ENCODE measurements around the gene ATF4.
"Not testable (repeated sequence)": the region's sequence is repeated elsewhere in the genome, so short reads cannot be mapped to it uniquely, and the experiment has no call there.

Gene ATF4

DNA sequence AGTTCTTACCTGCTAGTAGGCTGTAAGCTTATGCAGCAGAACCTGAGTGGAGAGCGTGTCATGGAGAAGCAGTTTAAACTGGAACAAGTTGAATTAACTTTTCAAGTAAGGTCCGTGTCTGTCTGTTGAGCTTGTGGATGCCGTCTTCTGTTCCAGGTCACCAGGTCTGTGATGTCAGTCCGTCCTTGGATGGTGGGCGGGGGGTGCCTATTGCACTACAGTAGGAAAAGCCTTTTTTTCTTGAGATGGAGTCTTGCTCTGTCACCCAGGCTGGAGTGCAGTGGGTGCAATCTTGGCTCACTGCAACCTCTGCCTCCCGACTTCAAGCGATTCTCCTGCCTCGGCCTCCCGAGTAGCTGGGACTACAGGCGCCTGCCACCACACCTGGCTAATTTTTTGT, 13.3 kb upstream of the ATF4 start:
- not testable (repeated sequence) for FAIRE-seq; DNase-seq (ENCODE audit: extremely low spot score, insufficient read length, low read depth)

DNA sequence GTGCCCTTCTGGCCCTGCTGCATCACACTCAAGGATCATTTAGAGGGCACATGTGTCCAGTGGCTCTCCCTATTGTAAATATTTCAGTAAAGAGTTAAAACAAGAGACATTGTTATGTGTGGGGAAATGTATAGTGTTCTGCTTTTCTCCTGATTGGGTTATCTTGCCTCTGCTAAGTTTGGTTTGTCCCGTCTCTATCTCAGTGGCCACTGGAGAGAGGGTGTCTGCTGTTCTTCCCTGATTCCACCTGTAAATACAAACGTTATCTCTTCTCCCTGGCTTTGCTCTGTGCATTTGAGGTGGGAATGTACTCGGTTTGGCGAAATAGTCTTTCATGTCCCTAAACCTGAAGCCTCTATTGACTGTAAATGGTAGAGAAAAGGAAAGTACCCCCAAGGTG, 12.0 kb upstream of the ATF4 start:
- DNase-seq (ENCODE audit: extremely low spot score, insufficient read length, low read depth), result no peak
- FAIRE-seq, result no peak

DNA sequence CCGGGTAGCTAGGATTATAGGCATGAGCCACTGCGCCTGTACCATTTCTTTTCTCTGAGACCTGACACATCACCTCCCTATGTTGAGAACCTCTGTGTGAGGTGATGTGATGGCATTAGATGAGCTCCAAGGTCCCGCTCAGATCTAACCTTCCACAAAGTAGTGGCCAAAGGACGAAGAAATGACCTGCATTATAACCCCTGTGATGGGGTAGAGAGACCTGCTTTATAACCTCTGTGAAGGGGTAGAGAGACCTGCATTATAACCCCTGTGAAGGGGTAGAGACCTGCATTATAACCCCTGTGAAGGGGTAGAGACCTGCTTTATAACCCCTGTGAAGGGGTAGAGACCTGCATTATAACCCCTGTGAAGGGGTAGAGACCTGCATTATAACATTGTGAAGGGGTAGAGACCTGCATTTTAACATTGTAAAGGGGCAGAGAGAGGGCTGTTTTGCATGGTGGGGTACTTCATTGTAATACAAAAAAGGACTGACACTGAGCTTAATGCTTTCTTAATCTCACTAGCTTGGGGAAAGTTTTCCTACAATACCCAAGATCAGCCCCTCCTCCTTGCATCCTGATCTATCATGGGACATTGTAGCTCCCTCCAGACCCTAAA, 9.7 kb upstream of the ATF4 start:
- no peak for DNase-seq (ENCODE audit: extremely low spot score, insufficient read length, low read depth)
- FAIRE-seq, result no peak

DNA sequence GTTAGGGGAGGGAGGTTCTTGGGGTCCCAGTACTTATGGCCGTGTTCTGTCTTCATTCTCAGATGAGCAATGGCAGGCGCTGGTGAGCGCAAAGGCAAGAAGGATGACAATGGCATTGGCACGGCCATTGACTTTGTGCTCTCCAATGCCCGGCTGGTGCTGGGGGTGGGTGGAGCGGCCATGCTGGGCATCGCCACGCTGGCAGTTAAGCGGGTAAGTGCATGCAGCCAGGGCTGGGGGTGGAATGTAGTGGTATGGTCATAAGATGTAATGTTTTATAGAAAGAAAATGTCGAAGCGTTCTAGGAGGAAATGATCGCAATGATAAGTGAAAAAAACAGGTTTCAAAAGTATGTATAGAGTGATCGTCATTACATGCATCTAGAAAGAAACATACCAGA, 9.1 kb upstream of the ATF4 start:
- no peak for FAIRE-seq

DNA sequence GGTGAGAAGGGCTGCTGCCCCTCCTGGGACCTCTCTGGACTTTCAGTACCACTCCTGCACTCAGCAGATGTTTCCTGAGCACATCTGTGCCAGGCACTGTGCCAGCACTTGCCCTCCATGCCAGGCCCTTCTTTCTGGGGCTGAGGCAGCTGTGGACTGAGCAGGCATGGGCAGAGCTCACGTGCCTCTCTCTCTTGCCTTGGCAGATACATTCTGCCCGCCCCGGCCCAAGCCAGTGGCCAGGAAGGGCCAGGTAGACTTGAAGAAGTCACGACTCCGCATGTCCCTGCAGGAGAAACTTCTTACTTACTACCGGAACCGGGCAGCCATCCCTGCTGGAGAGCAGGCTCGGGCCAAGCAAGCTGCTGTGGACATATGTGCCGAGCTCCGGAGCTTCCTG, 8.3 kb upstream of the ATF4 start:
- no peak for FAIRE-seq

More for the DNA sequence above, 9.1 kb upstream of the ATF4 start:
- DNase-seq (ENCODE audit: extremely low spot score, insufficient read length, low read depth), result no peak

DNA sequence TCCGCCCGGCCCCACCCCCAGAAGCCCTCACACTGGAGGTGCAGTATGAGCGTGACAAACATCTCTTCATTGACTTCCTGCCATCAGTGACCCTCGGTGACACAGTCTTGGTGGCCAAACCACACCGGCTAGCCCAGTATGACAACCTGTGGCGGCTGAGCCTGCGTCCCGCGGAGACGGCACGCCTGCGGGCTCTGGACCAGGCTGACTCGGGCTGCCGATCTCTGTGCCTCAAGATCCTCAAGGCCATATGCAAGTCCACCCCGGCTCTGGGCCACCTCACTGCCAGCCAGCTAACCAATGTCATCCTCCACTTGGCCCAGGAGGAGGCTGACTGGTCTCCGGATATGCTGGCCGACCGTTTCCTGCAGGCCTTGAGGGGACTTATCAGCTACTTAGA, 6.6 kb upstream of the ATF4 start:
- DNase-seq (ENCODE audit: extremely low spot score, insufficient read length, low read depth) (no peak), FAIRE-seq (no peak)

More for the DNA sequence above, 8.3 kb upstream of the ATF4 start:
- no peak for DNase-seq (ENCODE audit: extremely low spot score, insufficient read length, low read depth)

DNA sequence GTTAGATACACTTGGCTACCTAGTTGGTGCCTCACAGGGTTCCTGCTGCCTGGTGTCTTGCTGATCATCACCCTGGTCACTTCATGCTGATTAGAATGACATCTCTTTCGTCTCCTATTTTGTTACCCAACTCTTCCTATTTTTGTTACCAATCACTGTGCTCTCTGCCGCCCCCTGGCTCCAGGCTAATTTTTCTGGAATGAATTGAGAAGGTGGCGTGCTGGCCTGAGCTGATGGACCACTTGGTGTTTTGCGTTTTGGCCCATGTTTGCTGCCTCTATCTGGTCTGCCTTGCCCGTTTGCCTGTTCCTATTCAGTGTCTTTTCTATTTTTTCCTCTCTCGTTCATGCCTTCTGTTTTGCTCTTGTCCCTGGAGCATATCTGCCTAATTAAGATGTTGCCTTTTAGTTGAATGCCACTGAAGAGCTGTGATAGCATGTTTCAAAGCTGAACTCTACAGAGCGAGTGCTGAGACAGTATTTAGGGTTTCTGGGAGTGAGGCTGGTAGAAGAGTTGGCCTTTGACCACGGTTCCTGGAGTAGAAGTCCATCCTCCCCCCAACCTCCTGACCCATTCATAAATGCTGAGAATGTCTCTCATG, 5.9 kb upstream of the ATF4 start:
- no peak for FAIRE-seq
- DNase-seq (ENCODE audit: extremely low spot score, insufficient read length, low read depth), result no peak

DNA sequence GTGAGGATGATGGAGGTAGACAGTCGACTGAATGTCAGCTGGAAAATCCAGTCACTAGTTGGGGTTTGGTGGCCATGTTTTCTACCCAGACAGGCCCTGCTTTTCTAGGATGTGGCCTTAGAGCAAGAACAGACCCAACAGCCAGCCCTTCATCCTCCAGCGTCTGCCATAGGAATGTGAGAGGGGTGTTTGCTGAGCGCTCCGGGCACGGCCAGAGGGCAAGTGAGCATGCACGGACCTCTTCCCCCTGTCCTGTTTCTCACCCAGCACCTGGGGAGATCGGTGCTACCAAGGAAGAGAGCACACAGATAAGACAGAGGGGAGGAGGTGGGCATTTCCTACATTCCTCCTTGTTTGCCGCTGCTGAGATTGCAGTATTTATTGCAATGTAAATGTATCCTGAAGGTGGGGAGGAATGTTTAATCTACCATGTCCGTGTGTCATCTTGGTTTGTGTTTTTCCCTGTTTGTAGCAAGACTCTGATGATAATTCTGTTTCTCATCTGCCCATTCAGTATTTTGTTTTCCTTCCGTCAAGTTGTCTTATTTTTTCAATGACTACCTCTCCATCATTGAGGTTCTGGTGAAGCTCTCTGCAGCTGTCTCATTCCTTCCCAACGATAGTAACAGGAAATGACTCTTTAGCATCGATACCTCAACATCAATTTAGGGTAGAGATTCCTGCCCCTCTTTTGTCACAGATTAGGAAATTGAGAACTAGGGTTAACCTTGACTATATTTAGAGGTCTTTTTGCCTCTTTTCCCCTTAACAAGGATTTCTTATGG, 4.9 kb upstream of the ATF4 start:
- FAIRE-seq, result no peak
- DNase-seq (ENCODE audit: extremely low spot score, insufficient read length, low read depth), result no peak

DNA sequence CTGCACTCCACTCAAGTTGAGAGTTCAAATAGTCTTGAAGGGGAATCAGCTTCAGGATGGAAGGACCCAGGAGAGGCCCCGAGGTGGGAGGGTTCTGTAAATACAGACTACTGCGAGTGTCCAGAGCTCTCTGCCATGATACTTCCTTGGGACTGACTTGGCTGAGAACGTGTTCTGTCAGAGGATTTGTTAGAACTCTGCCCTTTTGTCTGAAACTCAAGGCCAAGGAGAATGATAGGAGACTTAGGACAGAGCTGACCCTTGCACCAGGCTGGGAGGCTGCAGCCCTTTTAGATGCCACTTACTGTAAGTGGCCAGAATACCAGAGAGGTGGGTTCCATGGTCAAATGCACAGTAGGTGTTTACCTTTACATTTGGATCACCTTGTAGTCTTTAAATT, 2.9 kb upstream of the ATF4 start:
- DNase-seq (ENCODE audit: extremely low spot score, insufficient read length, low read depth), result no peak
- FAIRE-seq, result no peak

DNA sequence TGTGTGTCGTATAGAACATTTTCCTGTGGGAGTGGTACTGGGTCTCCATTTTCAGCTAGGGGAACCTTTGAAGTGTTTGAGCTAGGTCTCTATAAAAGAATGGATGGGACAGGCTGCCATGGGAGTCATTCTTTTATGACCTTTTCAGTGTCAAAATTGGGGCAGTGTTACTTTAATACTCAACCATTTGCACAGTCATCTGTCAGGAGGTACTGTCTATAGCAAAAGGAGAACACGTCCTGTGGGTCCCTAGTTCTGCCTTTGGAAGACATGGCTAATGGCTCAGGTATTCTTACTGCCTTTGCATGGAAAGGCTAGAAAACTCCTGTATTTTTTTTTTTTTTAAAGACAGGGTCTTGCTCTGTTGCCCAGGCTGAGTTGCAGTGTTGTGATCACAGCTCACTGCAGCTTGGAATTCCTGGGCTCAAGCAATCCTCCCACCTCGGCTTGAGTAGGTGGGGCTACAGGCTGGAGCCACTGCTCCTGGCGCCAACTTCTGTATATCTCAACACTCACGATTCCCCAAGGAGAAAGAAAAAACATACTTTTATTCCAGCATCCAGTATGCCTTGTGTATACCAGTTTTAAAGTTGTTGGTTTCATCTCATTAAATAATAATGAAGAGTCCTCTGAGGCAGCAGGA, 2.1 kb upstream of the ATF4 start:
- DNase-seq (ENCODE audit: extremely low spot score, insufficient read length, low read depth) (no peak), FAIRE-seq (no peak)

DNA sequence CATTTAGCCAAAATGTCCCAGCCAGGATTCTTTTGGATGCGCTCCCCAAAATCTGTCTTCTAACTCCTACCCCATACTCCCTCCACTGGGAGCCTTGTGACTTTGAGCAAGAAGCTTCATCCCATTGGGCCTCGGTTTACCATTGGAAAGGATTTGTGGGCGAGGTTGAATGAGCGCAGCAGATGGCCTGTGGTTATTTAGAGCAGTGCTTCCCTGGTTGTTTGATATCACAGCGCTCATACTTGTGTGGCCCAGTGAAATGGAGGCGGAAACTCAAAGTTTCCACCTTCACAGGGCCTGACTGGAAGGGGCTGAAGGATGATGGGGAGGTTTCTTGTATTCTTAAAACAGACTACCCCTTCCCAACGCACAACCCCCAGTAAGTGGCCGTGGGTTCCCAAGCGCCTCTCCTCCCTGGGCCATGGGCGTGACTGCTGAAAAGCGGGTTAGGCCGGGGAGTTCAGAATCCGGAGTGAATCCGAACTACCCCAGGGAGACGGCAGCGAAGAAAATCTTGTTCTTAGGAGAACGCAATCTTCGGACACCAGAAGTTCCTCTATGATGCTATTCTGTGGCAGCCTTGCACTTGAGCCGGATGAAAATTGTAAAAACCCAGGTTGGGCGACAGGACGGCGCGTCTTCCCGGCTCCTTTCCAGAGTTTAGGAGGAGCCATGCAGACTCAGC, 1.2 kb upstream of the ATF4 start:
- FAIRE-seq (no peak), DNase-seq (ENCODE audit: extremely low spot score, insufficient read length, low read depth) (no peak)

DNA sequence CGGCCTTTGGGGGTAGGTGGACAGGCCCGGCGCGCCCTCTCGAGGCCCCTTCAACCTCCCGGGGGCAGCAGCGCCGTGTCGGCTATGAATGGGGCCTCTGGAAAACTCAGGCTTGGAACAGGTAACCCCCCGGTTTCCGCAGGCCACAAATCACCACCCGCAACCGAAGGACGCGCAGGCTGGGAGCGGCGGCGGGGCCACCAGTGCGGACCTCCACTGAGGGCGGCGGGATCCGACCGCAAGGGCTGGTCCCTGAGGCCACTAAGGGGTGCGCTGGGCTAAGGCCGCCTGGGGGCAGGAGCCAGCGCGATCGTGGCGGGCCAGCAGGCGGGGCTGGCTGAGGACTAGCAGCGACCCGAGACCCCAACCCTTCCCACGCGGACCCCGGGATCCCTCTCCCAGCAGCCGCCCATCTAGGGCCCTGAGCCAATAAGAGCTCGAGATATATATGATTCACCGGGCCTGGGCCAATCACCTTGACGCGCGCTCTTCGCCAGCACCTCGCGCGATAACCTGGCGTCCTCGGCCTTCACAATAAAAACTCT, 609 bp upstream of the ATF4 start:
- FAIRE-seq (peak; percentile 99), DNase-seq (ENCODE audit: extremely low spot score, insufficient read length, low read depth) (peak; percentile 95)

DNA sequence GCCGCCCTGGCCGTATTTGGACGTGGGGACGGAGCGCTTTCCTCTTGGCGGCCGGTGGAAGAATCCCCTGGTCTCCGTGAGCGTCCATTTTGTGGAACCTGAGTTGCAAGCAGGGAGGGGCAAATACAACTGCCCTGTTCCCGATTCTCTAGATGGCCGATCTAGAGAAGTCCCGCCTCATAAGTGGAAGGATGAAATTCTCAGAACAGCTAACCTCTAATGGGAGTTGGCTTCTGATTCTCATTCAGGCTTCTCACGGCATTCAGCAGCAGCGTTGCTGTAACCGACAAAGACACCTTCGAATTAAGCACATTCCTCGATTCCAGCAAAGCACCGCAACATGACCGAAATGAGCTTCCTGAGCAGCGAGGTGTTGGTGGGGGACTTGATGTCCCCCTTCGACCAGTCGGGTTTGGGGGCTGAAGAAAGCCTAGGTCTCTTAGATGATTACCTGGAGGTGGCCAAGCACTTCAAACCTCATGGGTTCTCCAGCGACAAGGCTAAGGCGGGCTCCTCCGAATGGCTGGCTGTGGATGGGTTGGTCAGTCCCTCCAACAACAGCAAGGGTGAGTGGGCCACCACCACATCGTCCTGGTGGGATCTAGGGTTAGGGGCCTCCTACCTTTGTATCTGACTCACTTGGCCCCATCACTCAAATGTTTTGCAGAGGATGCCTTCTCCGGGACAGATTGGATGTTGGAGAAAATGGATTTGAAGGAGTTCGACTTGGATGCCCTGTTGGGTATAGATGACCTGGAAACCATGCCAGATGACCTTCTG, 934 bp downstream of the ATF4 start:
- DNase-seq (ENCODE audit: extremely low spot score, insufficient read length, low read depth), result not testable (repeated sequence)
- peak; percentile 46 for FAIRE-seq

DNA sequence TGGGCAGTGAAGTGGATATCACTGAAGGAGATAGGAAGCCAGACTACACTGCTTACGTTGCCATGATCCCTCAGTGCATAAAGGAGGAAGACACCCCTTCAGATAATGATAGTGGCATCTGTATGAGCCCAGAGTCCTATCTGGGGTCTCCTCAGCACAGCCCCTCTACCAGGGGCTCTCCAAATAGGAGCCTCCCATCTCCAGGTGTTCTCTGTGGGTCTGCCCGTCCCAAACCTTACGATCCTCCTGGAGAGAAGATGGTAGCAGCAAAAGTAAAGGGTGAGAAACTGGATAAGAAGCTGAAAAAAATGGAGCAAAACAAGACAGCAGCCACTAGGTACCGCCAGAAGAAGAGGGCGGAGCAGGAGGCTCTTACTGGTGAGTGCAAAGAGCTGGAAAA, 1.7 kb downstream of the ATF4 start:
- DNase-seq (ENCODE audit: extremely low spot score, insufficient read length, low read depth); FAIRE-seq: not testable (repeated sequence)

DNA sequence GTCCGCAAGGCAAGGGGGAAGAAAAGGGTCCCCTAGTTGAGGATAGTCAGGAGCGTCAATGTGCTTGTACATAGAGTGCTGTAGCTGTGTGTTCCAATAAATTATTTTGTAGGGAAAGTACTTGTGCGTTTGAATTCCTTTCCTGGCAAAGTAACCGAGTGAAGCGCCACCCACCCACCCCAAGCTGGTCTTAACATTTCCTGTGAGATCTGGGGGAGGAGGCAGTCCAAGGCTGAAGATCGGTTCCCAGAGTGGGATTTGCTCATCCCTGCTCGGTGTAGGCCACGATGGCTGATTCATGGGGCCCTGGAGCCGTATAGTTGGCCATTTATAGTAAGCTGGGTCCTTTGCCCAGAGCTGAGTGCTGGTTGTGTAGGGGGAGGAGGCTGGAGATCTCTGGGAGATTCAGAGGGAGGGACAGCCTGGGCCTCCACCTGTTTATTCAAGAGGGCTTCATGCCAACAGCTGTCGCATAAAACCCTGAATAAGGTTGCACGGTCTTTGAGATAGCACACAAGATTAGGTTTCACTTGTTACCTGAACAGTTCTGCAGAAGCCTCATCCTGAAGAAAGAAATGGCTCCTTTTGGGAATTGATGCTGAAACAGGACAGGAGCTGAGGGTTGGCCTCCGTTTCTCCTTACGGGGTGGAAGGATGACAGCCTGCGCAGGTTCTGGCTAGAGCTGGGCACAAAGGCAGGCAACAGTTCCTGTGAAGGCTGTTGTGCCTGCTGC, 2.4 kb downstream of the ATF4 start:
- FAIRE-seq (no peak), DNase-seq (ENCODE audit: extremely low spot score, insufficient read length, low read depth) (no peak)

DNA sequence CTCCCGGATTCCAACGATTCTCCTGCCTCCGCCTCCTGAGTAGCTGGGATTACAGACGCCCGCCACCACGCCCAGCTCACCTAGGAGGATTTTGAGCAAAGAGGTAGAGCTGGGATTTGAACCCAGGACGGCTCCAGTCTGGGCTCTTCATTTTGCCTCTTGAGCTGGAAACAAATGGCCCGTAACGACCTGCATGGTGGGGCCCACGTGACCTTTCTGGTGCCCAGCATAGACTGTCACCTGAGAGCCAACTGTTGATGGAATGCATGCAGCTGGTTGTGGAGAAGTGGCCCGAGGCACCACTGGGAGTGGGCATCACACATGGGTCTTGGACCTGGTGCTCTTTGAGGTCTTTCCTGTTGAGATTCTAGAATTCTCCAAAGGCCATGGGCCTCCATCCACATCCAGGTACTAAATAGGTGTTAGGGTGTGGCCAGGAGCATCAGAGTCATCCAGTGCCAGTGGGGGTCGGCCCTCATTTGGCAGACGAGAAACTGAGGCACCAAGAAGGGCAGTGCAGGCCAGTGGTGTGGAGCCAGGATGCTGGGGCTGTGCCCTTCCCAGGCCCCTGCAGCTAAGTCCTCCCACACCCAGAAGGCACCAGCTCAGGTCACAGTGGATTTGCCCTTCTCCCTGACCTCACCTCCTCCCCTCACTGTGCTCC, 3.9 kb downstream of the ATF4 start:
- FAIRE-seq, result no peak
- no peak for DNase-seq (ENCODE audit: extremely low spot score, insufficient read length, low read depth)

DNA sequence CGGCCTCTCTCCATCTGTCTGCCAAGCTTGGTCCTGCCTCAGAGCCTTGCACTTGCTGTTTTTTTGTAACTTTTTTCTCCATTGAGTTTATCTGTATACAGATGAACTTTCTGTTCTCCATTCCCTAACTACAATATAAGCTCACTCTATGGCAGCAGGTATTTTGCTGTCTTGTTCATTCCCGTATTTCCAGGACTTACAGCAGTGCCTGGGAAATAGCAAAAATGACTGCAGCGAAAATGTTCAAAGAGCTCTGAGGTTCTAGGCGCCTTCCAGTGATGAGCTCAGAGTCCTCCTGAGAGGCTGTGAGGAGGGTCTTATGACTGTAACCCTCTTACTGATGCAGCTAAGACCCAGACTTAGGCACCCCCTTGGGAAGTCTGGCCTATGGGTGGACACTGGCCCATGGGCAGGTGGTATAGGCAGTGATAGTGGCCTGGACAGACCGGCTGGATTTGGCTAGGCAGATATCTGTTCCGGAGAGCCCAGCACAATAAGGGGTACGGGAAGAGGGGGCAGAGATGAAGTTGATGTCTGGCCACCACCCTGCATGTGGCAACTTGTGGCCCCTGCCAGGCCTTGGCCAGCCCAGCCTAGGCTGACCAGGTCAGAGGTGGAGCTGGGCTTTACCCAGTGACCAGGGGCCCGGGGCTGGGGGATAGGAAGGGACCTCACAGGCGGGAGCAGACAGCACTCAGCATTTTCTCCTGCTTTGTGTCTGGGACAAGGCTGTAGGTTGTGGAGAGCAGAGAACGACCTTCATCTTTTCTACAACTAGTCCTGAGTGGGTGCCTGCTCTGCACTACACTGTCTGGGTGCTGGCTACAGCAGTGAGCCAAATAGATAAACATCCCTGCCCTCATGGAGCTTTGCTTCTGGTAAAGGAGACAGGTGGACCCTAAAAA, 4.6 kb downstream of the ATF4 start:
- FAIRE-seq (no peak), DNase-seq (ENCODE audit: extremely low spot score, insufficient read length, low read depth) (no peak)

Measured in GM18507 (cell line).